BE2C (cell line): ENCODE results near the gene SMPDL3B.
A peak's percentile ranks its signal among the peaks of the same experiment; 100 is the strongest.

Source experiments
- DNase-seq: peaks from one replicate; pipeline ENCODE4 v3.0.0-alpha.2; 2020
- H3K27me3 ChIP-seq: fragments of 250-450 bp; sonication (Bioruptor Pico); 2 replicates; pipeline ENCODE4 v1.5.1; 2020; ENCODE audit warnings: mild to moderate bottlenecking
- H3K36me3 ChIP-seq: fragments of 250-450 bp; sonication (Bioruptor Pico); 2 replicates; pipeline ENCODE4 v1.5.1; 2020; ENCODE audit warnings: mild to moderate bottlenecking
- H3K4me1 ChIP-seq: fragments of 250-450 bp; sonication (Bioruptor Pico); 2 replicates; pipeline ENCODE4 v1.5.1; 2020
- H3K4me3 ChIP-seq: 2 replicates; pipeline ENCODE4 v1.5.1; 2011; ENCODE audit warnings: low read depth, low read length
- H3K9me3 ChIP-seq: fragments of 250-450 bp; sonication (Bioruptor Pico); 2 replicates; pipeline ENCODE4 v1.5.1; 2020
- CTCF ChIP-seq: IDR thresholded peaks from 2 replicates; pipeline ENCODE4 v1.5.1; 2012; ENCODE audit warnings: mild to moderate bottlenecking, low read depth, low read length

The SMPDL3B gene

GRCh38 chr1:27979151-27979858 is 44.5 kb downstream of the SMPDL3B start:
- Histone ChIP-seq H3K4me1 (no peaks in the 10 kb centered on the region), H3K9me3 (no peaks in the 10 kb centered on the region), H3K4me3 (no peak overlapping the region), H3K27me3 (no peaks in the 10 kb centered on the region), H3K36me3 (no peaks in the 10 kb centered on the region)
- peak; percentile 40 for TF ChIP-seq CTCF
- DNase-seq: no peak

GRCh38 chr1:27979859-27980201 is 45.0 kb downstream of the SMPDL3B start:
- TF ChIP-seq CTCF: no peak
- Histone ChIP-seq H3K4me1 (no peaks in the 10 kb centered on the region), H3K36me3 (no peaks in the 10 kb centered on the region), H3K4me3 (no peak overlapping the region), H3K9me3 (no peaks in the 10 kb centered on the region), H3K27me3 (no peaks in the 10 kb centered on the region)
- DNase-seq: no peak

GRCh38 chr1:27980216-27980845 is 45.5 kb downstream of the SMPDL3B start:
- H3K36me3 ChIP-seq: no peaks in the 10 kb centered on the region
- H3K4me3 ChIP-seq: no peak overlapping the region
- H3K4me1 ChIP-seq: no peaks in the 10 kb centered on the region
- no peaks in the 10 kb centered on the region for H3K9me3 ChIP-seq
- H3K27me3 ChIP-seq: no peaks in the 10 kb centered on the region
- TF ChIP-seq CTCF: no peak
- no peak for DNase-seq

GRCh38 chr1:27981145-27981544 is 46.3 kb downstream of the SMPDL3B start:
- DNase-seq: no peak
- no peak overlapping the region for H3K4me3 ChIP-seq
- no peaks in the 10 kb centered on the region for H3K36me3 ChIP-seq
- H3K4me1 ChIP-seq: no peaks in the 10 kb centered on the region
- no peaks in the 10 kb centered on the region for H3K27me3 ChIP-seq
- no peak for TF ChIP-seq CTCF
- no peaks in the 10 kb centered on the region for H3K9me3 ChIP-seq

GRCh38 chr1:27990920-27991537 is 56.2 kb downstream of the SMPDL3B start:
- DNase-seq: no peak
- no peaks in the 10 kb centered on the region; the same call in none of the 2 replicates for H3K36me3 ChIP-seq
- no peaks in the 10 kb centered on the region for H3K9me3 ChIP-seq
- H3K27me3 ChIP-seq: no peaks in the 10 kb centered on the region
- H3K4me1 ChIP-seq: no peaks in the 10 kb centered on the region
- no peak overlapping the region for H3K4me3 ChIP-seq
- TF ChIP-seq CTCF: no peak

GRCh38 chr1:27992276-27992675 is 57.5 kb downstream of the SMPDL3B start:
- no peaks in the 10 kb centered on the region; the same call in none of the 2 replicates for H3K36me3 ChIP-seq
- no peak for DNase-seq
- no peaks in the 10 kb centered on the region for H3K27me3 ChIP-seq
- no peak overlapping the region for H3K4me3 ChIP-seq
- no peak for TF ChIP-seq CTCF
- no peaks in the 10 kb centered on the region for H3K4me1 ChIP-seq
- no peaks in the 10 kb centered on the region for H3K9me3 ChIP-seq
